Liver (tissue), 9 donors: Measurements from ENCODE around the gene SH3BP1. TPM values are rescaled to one million over a fixed set of nuclear protein-coding genes. Genes with fewer than 3 reads are reported as not detected.
A peak's percentile ranks its signal among the peaks of the same experiment; 100 is the strongest.
"Not testable (repeated sequence)": the region's sequence is repeated elsewhere in the genome, so short reads cannot be mapped to it uniquely, and the experiment has no call there.

ENCODE experiments used
- DNase-seq: peaks from one replicate; pipeline ENCODE4 v3.0.0-alpha.2; 2017; ENCODE audit warnings: low spot score
- H3K27ac ChIP-seq, 2 donors: one replicate each; pipeline ENCODE4 v1.7.0; 2013; ENCODE audit warnings: inconsistent platforms in 2 of 2, low read length in 2 of 2, control low read depth in 1 of 2, low read depth in 1 of 2, mild to moderate bottlenecking in 1 of 2
- H3K27me3 ChIP-seq, 4 donors: one replicate each; pipeline versions ENCODE4 v1.6.1 to v1.7.0; 2013; ENCODE audit warnings: low read length in 3 of 4, inconsistent platforms in 1 of 4, mild to moderate bottlenecking in 1 of 4, moderate library complexity in 1 of 4; ENCODE audit not compliant: control insufficient read depth in 4 of 4, insufficient read depth in 4 of 4
- H3K36me3 ChIP-seq, 4 donors: one replicate each; pipeline versions ENCODE4 v1.6.1 to v1.7.0; 2013; ENCODE audit warnings: low read length in 3 of 4, mild to moderate bottlenecking in 3 of 4, low read depth in 1 of 4, moderate library complexity in 1 of 4; ENCODE audit not compliant: control insufficient read depth in 4 of 4, insufficient read depth in 3 of 4
- H3K4me1 ChIP-seq, 4 donors: one replicate each; pipeline versions ENCODE4 v1.6.1 to v1.7.0; 2013; ENCODE audit warnings: low read length in 3 of 4, mild to moderate bottlenecking in 3 of 4, moderate library complexity in 1 of 4; ENCODE audit not compliant: control insufficient read depth in 4 of 4, insufficient read depth in 4 of 4
- H3K4me3 ChIP-seq, 3 donors: one replicate each; pipeline versions ENCODE4 v1.6.1 to v1.7.0; 2013; ENCODE audit warnings: low read length in 3 of 3, control low read depth in 1 of 3, low read depth in 1 of 3, mild to moderate bottlenecking in 1 of 3
- H3K9ac ChIP-seq, 2 donors: one replicate each; pipeline ENCODE4 v1.7.0; 2013; ENCODE audit warnings: low read length in 2 of 2, mild to moderate bottlenecking in 2 of 2, moderate library complexity in 2 of 2, control low read depth in 1 of 2, low read depth in 1 of 2
- H3K9me3 ChIP-seq, 4 donors: one replicate each; pipeline versions ENCODE4 v1.6.1 to v1.7.0; 2013; ENCODE audit warnings: low read length in 3 of 4; ENCODE audit not compliant: control insufficient read depth in 4 of 4
- EGR1 ChIP-seq, 2 donors: IDR thresholded peaks; 2 replicates each; pipeline ENCODE4 v1.6.1; 2016 to 2018; ENCODE audit warnings: antibody characterized with exemption in 2 of 2, low read depth in 2 of 2
- FOXA1 ChIP-seq: IDR thresholded peaks from 2 replicates; pipeline ENCODE4 v1.6.1; 2016; ENCODE audit warnings: antibody characterized with exemption
- FOXA2 ChIP-seq: IDR thresholded peaks from 2 replicates; pipeline ENCODE4 v1.6.1; 2016; ENCODE audit warnings: antibody characterized with exemption
- GABPA ChIP-seq, 2 donors: IDR thresholded peaks in 1 of 2; conservative IDR thresholded peaks in 1 of 2; 2 replicates each; pipeline ENCODE4 v1.6.1; 2016; ENCODE audit warnings: antibody characterized with exemption in 2 of 2, mild to moderate bottlenecking in 1 of 2, moderate library complexity in 1 of 2
- HNF4A ChIP-seq, 2 donors: conservative IDR thresholded peaks; 2 replicates each; pipeline ENCODE4 v1.6.1; 2016; ENCODE audit warnings: antibody characterized with exemption in 2 of 2, mild to moderate bottlenecking in 2 of 2
- JUND ChIP-seq, 2 donors: IDR thresholded peaks; 2 replicates each; pipeline ENCODE4 v1.6.1; 2016; ENCODE audit warnings: antibody characterized with exemption in 2 of 2
- RXRA ChIP-seq, 2 donors: IDR thresholded peaks; 2 replicates each; pipeline ENCODE4 v1.6.1; 2017 to 2018; ENCODE audit warnings: antibody characterized with exemption in 2 of 2, mild to moderate bottlenecking in 1 of 2
- YY1 ChIP-seq: IDR thresholded peaks from 2 replicates; pipeline ENCODE4 v1.6.1; 2016; ENCODE audit warnings: antibody characterized with exemption, mild to moderate bottlenecking
- WGBS: extraction: QIAGEN DNeasy Blood & Tissue Kit; methylation state at CpG from one replicate; pipeline ENCODE4 v1.1.7; 2013; 5-methylcytosine and 5-hydroxymethylcytosine counted together
- polyA plus RNA-seq, 2 donors: library from polyadenylated mRNA; stranded (reverse) in 1 of 2; unstranded in 1 of 2; fragments of 200-250 nt in 1 of 2; fragments of >200 nt in 1 of 2; fragmentation: Nextera tagmentation in 1 of 2; extraction: Ambion mirVana in 1 of 2; gene quantifications; one replicate each; pipeline versions ENCODE4 v1.2.1 to v1.2.3, GENCODE V29; 2013 to 2015
- total RNA-seq, 2 donors: library from RNA; depleted of rRNA; stranded (reverse); fragments of >200 nt; gene quantifications; one replicate each; pipeline ENCODE4 v1.2.3, GENCODE V29; 2014
- TF ChIP-seq, protein P1 (sequence below): fragments of 150-350 bp; IDR thresholded peaks from 2 replicates; pipeline ENCODE4 v1.5.1; 2017; ENCODE audit warnings: improper control_type of control experiment, low read depth, low read length; ENCODE audit not compliant: missing input control
- TF ChIP-seq, protein P2 (sequence below): IDR thresholded peaks from 2 replicates; pipeline ENCODE4 v1.6.1; 2016; ENCODE audit warnings: antibody characterized with exemption, mild to moderate bottlenecking
- TF ChIP-seq, protein P3 (sequence below): IDR thresholded peaks from 2 replicates; pipeline ENCODE4 v1.6.1; 2016; ENCODE audit warnings: antibody characterized with exemption
- donor health status: healthy.
- donor health status: healthy.
- donor health status: healthy.
- donor health status: healthy.
- donor health status: healthy.

SH3BP1 gene
- total and polyA plus RNA-seq, 4 donors: 0.24 to 8.2 (median 2.7) TPM

DNA sequence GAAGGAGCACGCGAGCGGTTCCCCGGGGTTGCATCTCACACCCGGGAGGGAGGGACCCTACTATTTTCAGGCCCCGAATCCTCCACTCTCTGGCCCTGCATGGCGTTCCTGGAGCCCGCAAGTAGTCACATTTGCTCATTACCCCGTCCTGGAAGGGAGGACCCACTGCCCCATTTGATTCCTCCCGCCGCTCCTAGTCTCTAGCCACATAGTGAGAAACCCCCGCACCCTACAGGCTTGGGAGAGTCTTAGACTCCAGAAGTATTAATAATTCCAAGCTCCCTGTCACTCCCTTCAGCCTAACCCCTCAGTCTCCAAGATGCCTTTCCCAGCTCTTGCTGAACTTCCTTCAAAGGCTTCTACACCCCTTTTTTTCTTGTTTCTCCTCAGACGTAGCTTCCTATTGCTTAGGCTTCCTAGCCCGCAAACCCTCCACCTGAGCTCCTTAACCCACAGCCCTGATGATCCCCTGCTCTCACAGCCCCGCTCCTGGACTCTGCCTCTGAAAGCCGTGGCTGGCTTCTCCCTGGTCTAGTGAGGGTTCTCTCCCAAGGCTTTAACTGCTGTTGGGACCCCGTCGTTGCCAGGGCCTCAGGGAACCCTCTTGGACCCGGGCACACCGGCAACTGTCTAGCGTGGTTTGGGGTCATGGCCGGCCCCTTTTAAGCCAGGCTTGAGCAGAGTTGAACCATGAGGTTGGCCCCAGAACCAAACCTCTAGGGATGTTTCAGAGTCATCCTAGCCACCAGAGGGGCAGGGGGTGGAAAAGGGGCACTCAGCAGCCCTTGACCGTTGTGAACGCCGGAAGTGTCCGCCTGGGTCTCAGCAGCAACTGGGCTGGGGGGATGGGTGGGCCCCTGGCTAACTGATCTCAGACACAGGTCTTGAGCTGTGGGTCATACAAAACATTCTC, 30.0 kb upstream of the SH3BP1 start:
- Histone ChIP-seq H3K27me3 (no peaks in the 10 kb centered on the region), H3K36me3 (peaks cover 0 to 6% (median under 1%) of the 10 kb centered on the region in 4 donors), H3K9ac (peak overlapping the region; percentile 91 to 94), H3K4me1 (peaks cover 4 to 44% (median 25%) of the 10 kb centered on the region in 4 donors), H3K27ac (peak overlapping the region; percentile 86), H3K9me3 (no peaks in the 10 kb centered on the region), H3K4me3 (peak overlapping the region; percentile 66 to 97 (median 68))
- TF ChIP-seq EGR1 (IDR thresholded peaks at IDR 0.05; ENCODE audit: low read depth in 2 of 2) (no peak), RXRA (IDR thresholded peaks at IDR 0.05) (no peak), FOXA2 (no peak), FOXA1 (no peak)
- DNase-seq: no peak
- WGBS: 13% methylated on average over 26 of the region's 26 CpGs

DNA sequence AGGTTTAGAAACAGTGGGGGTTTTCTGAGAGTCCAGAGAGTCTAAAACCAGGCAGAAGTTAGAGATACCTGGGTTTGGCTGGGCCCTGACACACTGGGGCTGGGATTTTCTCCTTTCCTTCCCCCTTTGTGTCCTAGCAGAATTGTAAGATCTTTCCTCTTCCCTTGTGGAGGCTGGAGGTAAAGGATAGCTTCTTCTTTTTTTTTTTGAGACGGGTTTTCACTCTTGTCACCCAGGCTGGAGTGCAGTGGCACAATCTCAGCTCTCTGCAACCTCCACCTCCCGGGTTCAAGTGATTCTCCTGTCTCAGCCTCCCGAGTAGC, 29.4 kb upstream of the SH3BP1 start:
- H3K4me1 ChIP-seq: peaks cover 4 to 44% (median 25%) of the 10 kb centered on the region in 4 donors
- WGBS: 77% methylated on average over 3 of the region's 3 CpGs
- not testable (repeated sequence) for DNase-seq, H3K9me3 ChIP-seq, H3K27me3 ChIP-seq, H3K4me3 ChIP-seq, H3K36me3 ChIP-seq
- H3K9ac ChIP-seq: peak overlapping the region; percentile 91 to 94
- H3K27ac ChIP-seq: peak overlapping the region in 1 of 2 donors; percentile 86

DNA sequence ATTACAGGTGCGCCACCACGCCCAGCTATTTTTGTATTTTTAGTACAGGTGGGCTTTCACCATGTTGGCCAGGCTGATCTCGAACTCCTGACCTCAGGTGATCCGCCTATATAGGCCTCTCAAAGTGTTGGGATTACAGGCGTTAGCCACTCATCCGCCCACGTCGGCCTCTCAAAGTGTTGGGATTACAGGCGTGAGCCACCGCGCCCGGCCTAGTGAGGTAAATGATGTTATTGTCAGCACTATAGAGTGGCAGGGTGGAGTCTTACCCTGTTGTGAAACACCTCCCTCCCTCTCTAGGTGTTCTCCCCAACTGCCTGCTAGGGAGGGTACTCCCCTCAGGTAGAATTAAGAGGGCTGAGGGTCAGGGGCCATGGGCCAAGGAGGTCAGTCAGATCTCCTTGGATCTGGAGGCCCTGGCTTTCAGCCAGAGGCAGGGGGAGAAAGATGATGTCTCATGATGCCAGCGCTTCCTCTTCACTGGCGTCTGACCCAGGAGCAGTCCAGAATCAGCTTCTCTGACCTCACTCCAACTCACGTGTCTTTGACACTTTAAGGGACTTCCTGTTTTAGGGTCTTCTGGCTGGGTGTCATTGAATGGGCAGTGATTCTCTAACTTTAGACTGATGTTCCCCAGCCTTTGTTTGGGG, 28.9 kb upstream of the SH3BP1 start:
- peaks cover 0 to 8% (median 1%) of the 10 kb centered on the region in 4 donors for H3K36me3 ChIP-seq
- DNase-seq: no peak
- no peak overlapping the region for H3K4me3 ChIP-seq
- 84% methylated on average over 15 of the region's 15 CpGs for WGBS
- H3K4me1 ChIP-seq: peaks cover 4 to 44% (median 25%) of the 10 kb centered on the region in 4 donors
- peak overlapping the region in 1 of 2 donors; percentile 33 for H3K27ac ChIP-seq
- no peaks in the 10 kb centered on the region for H3K9me3 ChIP-seq
- no peaks in the 10 kb centered on the region for H3K27me3 ChIP-seq
- peak overlapping the region in 1 of 2 donors; percentile 94 for H3K9ac ChIP-seq
- TF ChIP-seq HNF4A (conservative IDR thresholded peaks at IDR 0.05) (no peak), FOXA1 (no peak), JUND (IDR thresholded peaks at IDR 0.05) (no peak)

DNA sequence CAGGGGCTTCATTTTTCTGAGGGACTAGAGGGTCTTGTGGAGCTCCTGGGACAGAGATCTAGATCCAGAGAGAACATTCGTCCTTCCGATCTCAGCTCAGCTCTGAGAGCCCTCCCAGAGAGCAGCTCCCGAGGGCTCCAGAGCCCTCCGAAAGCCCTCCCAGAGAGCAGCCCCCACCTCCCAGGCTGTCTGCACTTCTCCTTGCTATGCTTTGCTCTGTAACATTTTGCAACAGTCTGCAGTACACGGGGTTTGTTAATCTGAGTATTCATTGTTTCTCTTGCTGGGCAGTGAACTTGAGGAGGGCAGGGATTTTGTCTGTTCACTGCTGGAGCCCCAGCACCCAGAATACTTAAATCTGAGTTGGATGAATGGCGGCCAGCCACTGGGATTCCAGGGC, 28.3 kb upstream of the SH3BP1 start:
- 80% methylated on average over 6 of the region's 6 CpGs for WGBS
- peak overlapping the region in 1 of 2 donors; percentile 33 for H3K27ac ChIP-seq

More for the DNA sequence above, 28.3 kb upstream of the SH3BP1 start:
- TF ChIP-seq YY1: no peak
- TF ChIP-seq, protein P1, sequence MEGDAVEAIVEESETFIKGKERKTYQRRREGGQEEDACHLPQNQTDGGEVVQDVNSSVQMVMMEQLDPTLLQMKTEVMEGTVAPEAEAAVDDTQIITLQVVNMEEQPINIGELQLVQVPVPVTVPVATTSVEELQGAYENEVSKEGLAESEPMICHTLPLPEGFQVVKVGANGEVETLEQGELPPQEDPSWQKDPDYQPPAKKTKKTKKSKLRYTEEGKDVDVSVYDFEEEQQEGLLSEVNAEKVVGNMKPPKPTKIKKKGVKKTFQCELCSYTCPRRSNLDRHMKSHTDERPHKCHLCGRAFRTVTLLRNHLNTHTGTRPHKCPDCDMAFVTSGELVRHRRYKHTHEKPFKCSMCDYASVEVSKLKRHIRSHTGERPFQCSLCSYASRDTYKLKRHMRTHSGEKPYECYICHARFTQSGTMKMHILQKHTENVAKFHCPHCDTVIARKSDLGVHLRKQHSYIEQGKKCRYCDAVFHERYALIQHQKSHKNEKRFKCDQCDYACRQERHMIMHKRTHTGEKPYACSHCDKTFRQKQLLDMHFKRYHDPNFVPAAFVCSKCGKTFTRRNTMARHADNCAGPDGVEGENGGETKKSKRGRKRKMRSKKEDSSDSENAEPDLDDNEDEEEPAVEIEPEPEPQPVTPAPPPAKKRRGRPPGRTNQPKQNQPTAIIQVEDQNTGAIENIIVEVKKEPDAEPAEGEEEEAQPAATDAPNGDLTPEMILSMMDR: no peak
- TF ChIP-seq, protein P2, sequence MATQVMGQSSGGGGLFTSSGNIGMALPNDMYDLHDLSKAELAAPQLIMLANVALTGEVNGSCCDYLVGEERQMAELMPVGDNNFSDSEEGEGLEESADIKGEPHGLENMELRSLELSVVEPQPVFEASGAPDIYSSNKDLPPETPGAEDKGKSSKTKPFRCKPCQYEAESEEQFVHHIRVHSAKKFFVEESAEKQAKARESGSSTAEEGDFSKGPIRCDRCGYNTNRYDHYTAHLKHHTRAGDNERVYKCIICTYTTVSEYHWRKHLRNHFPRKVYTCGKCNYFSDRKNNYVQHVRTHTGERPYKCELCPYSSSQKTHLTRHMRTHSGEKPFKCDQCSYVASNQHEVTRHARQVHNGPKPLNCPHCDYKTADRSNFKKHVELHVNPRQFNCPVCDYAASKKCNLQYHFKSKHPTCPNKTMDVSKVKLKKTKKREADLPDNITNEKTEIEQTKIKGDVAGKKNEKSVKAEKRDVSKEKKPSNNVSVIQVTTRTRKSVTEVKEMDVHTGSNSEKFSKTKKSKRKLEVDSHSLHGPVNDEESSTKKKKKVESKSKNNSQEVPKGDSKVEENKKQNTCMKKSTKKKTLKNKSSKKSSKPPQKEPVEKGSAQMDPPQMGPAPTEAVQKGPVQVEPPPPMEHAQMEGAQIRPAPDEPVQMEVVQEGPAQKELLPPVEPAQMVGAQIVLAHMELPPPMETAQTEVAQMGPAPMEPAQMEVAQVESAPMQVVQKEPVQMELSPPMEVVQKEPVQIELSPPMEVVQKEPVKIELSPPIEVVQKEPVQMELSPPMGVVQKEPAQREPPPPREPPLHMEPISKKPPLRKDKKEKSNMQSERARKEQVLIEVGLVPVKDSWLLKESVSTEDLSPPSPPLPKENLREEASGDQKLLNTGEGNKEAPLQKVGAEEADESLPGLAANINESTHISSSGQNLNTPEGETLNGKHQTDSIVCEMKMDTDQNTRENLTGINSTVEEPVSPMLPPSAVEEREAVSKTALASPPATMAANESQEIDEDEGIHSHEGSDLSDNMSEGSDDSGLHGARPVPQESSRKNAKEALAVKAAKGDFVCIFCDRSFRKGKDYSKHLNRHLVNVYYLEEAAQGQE: no peak
- TF ChIP-seq HNF4A (conservative IDR thresholded peaks at IDR 0.05): no peak
- no peak for TF ChIP-seq GABPA (IDR thresholded peaks at IDR 0.05 in 1 of 2, conservative IDR thresholded peaks at IDR 0.05 in 1 of 2)
- no peak for TF ChIP-seq EGR1 (IDR thresholded peaks at IDR 0.05; ENCODE audit: low read depth in 2 of 2)
- TF ChIP-seq, protein P3, sequence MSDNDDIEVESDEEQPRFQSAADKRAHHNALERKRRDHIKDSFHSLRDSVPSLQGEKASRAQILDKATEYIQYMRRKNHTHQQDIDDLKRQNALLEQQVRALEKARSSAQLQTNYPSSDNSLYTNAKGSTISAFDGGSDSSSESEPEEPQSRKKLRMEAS: no peak
- no peak for TF ChIP-seq RXRA (IDR thresholded peaks at IDR 0.05)
- TF ChIP-seq JUND (IDR thresholded peaks at IDR 0.05): no peak
- no peak for TF ChIP-seq FOXA2
- H3K4me3 ChIP-seq: no peak overlapping the region
- peaks cover 4 to 44% (median 25%) of the 10 kb centered on the region in 4 donors for H3K4me1 ChIP-seq
- no peak overlapping the region for H3K9ac ChIP-seq
- no peaks in the 10 kb centered on the region for H3K27me3 ChIP-seq
- peaks cover 0 to 11% (median 3%) of the 10 kb centered on the region in 4 donors for H3K36me3 ChIP-seq
- no peaks in the 10 kb centered on the region for H3K9me3 ChIP-seq
- no peak for DNase-seq
